Fibroblast of peridontal ligament (primary cell): ENCODE results near the gene FASTKD2.
A peak's percentile ranks its signal among the peaks of the same experiment; 100 is the strongest.
"Not testable (repeated sequence)": the region's sequence is repeated elsewhere in the genome, so short reads cannot be mapped to it uniquely, and the experiment has no call there.

Experiments used
- DNase-seq: peaks from one replicate; pipeline ENCODE4 v3.0.0-alpha.2; 2010; ENCODE audit errors: extremely low read depth

Gene FASTKD2

GRCh38 chr2:206790311-206790935 is 25.0 kb downstream of the FASTKD2 start:
- peak; percentile 79 for DNase-seq

- DNase-seq, result no peak
These were observed 27.2 kb downstream of the FASTKD2 start for GRCh38 chr2:206792645-206793044.

- no peak for DNase-seq
These were observed 32.0 kb downstream of the FASTKD2 start for GRCh38 chr2:206797376-206797775.

- DNase-seq, result no peak
These were observed 32.6 kb downstream of the FASTKD2 start for GRCh38 chr2:206798000-206798399.

DNA sequence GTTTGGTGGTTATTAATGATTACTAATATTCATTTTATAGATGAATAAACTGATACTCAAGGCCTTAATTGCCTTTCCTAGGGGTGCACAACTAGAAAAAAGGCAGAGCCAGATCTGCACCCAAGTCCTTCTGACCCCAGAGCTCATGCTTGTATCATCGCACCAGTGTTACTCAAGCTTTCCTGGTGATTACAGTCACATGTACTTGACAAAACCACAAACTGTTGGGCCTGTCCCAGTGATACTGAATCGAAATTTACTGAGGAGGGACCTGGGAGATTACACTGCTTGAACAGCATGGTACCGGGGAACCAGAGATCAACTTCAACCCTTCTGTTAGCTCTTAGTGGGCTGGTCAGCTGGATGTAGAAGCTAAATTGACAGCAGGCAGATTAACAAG is 33.7 kb downstream of the FASTKD2 start:
- DNase-seq, result peak; percentile 73

DNA sequence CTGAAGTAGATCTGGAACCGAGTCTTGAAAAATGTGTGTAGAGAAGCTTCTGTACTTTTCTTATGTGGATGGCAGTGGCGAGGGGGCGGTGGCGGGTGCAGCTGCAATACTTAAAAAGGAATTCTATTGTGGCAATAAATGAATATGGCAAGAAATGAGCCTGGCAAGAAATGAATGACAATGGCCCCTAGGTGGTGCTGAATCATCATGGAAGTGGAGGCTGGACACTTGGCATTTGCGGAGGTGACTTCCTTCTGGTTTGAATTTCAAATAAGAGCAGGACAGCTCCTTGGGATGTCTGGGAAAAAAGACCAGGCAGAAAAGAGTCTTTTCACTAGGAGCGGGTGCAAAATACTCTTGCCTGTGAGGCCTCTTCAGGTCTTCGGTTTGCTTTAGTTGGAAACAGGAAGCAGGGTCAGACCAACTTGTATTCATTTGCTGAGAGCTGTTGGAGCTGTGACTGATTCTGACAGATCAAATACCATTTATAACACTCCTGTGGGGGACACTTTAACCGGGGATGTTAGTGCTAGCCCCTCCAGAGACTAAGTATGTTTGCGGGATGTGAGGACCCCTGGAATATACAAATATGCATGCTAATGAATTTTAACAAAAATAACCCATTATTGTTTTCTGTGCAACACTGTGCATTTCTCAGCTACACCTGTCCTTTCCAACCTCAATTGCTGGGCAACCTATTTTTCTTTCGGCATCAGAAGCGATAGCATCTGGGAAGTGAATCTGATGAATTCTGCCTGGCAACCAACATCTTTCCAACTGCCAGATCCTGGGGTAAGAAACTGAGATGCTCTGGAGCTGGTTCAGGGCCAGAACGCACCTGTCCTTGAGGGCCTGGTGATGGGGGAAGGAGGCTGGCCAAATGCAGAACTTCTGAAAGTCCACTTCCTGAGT is 35.4 kb downstream of the FASTKD2 start:
- DNase-seq, result peak; percentile 88

DNA sequence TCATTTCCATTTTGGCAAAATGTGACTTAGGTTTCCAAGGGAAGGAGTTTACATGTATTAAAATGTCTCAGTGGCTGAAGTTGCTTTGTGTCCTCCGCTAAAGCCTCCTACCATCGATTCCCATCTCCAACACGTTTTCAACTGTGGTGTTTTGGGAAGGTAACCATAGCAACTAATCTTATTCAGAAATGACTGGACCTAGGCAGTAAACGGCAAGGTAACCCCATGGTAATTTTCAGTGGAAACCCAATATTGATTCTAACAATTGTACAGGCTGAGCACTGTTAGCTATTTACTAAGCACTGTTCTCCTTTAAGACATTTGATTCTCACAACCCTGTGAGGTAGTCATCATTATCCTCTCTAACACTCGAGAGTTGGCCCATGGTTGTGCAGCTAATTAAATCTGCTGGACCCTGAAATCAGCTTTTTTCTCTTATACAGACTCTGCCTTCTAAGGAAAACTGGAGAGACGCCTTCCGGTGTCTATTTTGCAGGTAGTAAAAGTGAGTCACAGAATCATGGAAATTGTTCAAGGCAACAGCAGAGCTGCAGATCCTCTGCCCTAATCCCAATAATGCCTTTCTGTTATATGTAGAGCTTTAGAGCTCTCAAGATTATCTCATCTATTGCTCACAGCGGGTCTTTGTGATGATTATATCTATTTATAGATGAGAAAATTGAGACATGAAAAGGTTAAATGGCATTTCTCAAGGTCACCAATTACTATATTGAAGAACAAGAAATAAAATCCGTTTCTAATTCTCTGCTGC is 36.2 kb downstream of the FASTKD2 start:
- no peak for DNase-seq

GRCh38 chr2:206802654-206803514 is 37.5 kb downstream of the FASTKD2 start:
- DNase-seq, result no peak

DNA sequence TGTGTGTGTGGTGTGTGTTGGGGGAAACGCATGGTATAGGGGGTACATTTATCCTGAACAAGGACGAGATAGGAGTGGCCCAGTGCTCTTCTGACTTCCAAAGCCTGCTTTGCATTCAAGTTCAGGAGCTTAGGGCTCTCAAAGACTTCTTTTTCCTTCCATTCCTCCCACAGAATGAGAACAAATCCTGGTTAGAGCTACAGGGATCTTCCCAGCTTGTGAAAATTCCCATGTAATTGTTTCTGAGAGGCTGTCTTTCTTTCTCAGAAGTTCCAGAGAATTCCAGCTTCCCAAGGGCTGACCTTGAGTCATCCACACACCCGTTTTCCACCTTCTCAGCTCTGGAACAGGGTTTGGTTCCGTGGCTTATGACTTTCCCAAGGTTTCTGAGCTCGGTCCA is 38.9 kb downstream of the FASTKD2 start:
- peak; percentile 27 for DNase-seq

DNA sequence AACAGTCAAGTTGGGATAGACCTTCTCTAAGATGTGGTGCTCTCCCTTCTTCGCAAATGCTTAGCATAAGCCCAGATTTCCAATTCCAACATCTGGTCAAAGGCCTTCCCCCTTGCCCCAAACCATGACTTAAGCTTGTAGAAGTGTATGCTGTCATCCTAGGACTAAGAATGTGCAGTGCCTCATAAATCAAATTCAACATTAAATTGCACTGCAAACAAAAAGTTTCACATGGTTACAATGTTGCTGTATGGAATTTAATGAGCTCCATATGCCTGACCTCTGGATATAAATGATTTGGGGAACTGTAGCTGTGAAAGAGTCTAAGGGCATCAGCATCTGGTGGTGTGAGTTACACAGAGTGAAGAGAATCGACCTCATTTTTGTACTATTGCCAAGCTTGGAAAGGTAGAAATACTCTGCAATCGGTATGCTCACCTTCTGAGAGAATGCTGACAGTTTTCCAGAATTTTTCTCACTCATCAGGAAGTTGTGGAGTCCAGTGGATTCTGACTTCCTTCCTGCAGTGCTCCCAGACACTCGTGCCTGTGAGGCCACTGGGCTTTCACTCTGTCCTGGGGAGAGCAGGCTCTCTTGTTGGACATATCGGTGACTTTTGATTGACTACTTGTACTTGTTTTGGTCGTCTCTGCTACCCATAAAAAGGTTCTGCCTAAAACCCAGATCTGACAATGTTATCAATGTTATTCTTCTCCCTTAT is 40.6 kb downstream of the FASTKD2 start:
- peak; percentile 85 for DNase-seq

- not testable (repeated sequence) for DNase-seq
These were observed 42.2 kb downstream of the FASTKD2 start for GRCh38 chr2:206807624-206808023.

DNA sequence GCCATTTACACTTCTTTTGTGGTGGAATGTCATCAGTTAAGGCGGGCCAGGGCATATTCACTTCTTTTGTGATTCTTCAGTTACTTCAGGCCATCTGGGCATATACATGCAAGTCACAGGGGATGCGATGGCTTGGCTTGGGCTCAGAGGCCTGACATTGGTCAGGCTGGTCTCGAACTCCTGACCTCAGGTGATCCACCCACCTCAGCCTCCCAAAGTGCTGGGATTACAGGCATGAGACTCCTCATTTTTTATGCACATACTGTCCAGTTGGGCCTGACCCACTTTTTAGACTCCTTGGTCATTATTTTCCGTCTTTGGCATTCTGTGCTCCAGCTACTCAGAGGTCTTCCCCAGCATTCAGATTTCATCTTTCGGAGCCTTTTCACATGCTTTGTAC is 47.1 kb downstream of the FASTKD2 start:
- DNase-seq, result not testable (repeated sequence)

DNA sequence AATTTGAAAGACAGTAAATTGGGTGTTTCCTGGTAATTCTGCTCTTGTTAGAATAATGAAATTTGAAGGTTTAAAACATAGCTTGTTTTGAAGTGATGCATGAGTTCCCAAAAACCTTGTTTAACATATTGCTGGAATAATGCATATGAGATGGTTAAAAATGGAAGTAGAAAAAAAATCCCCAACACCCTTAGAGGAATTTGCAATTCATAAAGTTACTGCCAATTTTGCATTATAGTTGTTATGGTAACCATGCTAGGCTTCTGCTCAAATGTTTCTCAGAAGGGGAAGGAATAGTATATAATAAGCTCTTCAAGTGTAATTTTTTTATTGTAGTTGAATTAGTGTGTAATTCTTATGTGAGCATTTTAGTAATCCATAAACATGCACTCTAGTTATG is 49.1 kb downstream of the FASTKD2 start:
- no peak for DNase-seq

- DNase-seq, result no peak
These were observed 55.4 kb downstream of the FASTKD2 start for GRCh38 chr2:206820807-206821206.

- DNase-seq, result no peak
These were observed 57.8 kb downstream of the FASTKD2 start for GRCh38 chr2:206823178-206823577.

DNA sequence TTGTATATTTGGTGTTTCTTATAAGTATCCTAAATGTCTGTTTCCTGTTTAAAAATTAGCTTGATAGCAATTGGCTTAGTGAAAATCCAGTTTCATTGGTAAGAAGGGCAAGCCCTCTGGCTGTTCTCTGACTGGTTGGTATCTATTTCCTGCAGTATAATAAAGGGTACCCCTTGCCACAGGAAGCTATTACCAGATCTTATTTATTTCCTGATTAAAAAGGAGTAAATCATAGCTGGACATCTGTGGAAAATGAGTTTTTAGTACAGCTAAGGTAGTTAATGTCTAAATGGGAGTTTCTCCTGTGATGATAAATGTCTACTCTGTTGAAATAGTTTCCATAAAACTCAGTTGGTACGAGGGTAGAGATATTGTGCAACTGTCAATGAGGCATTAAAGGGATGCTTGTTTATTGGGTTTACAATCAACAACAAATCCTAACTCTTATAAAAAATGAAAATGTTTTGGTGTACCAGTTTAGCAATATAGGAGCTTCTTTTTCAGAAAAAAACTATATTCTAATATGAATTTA is 58.7 kb downstream of the FASTKD2 start:
- DNase-seq, result no peak

- DNase-seq, result no peak
These were observed 59.6 kb downstream of the FASTKD2 start for GRCh38 chr2:206824993-206825392.

- no peak for DNase-seq
These were observed 66.1 kb downstream of the FASTKD2 start for GRCh38 chr2:206831442-206831995.

GRCh38 chr2:206832873-206833272 is 67.5 kb downstream of the FASTKD2 start:
- DNase-seq, result peak; percentile 39

GRCh38 chr2:206833291-206833690 is 67.9 kb downstream of the FASTKD2 start:
- DNase-seq, result no peak
